H9 (cell line): ENCODE results near the gene CACTIN. TPM values are rescaled to one million over a fixed set of nuclear protein-coding genes. Genes with fewer than 3 reads are reported as not detected.

Experiments
- DNase-seq: peaks from one replicate; pipeline ENCODE4 v3.0.0-alpha.2; 2017
- H2AFZ ChIP-seq: one replicate; pipeline ENCODE4 v1.6.1; 2013; ENCODE audit warnings: mild to moderate bottlenecking, low read length, control low read depth, moderate library complexity
- H2AK5ac ChIP-seq: 2 replicates; pipeline ENCODE4 v1.6.1; 2013; ENCODE audit warnings: low read length, control low read depth, mixed read lengths; ENCODE audit not compliant: insufficient read length
- H2BK120ac ChIP-seq: one replicate; pipeline ENCODE4 v1.6.1; 2013; ENCODE audit warnings: low read depth, mild to moderate bottlenecking, low read length, control low read depth, inconsistent platforms; ENCODE audit not compliant: poor library complexity, severe bottlenecking
- H2BK12ac ChIP-seq: 2 replicates; pipeline ENCODE4 v1.6.1; 2013; ENCODE audit warnings: low read length, control low read depth, mixed read lengths, low read depth; ENCODE audit not compliant: insufficient read length
- H2BK15ac ChIP-seq: 2 replicates; pipeline ENCODE4 v1.6.1; 2013; ENCODE audit warnings: low read depth, low read length, control low read depth
- H2BK20ac ChIP-seq: one replicate; pipeline ENCODE4 v1.6.1; 2013; ENCODE audit warnings: low read depth, mild to moderate bottlenecking, low read length, control low read depth, inconsistent platforms; ENCODE audit not compliant: poor library complexity, severe bottlenecking
- H2BK5ac ChIP-seq: 2 replicates; pipeline ENCODE4 v1.6.1; 2013; ENCODE audit warnings: low read length, control low read depth, mixed read lengths; ENCODE audit not compliant: insufficient read length
- H3K14ac ChIP-seq: 2 replicates; pipeline ENCODE4 v1.6.1; 2013; ENCODE audit warnings: low read length, control low read depth; ENCODE audit not compliant: insufficient read depth
- H3K18ac ChIP-seq: 2 replicates; pipeline ENCODE4 v1.6.1; 2013; ENCODE audit warnings: low read depth, mild to moderate bottlenecking, mixed read lengths, low read length, control low read depth; ENCODE audit not compliant: insufficient read length
- H3K23ac ChIP-seq: 2 replicates; pipeline ENCODE4 v1.6.1; 2013; ENCODE audit warnings: low read length, control low read depth, mixed read lengths, low read depth; ENCODE audit not compliant: insufficient read length
- H3K23me2 ChIP-seq: 2 replicates; pipeline ENCODE4 v1.6.1; 2013; ENCODE audit warnings: low read depth, mild to moderate bottlenecking, mixed read lengths, low read length, control low read depth; ENCODE audit not compliant: insufficient read length, poor library complexity, severe bottlenecking
- H3K27ac ChIP-seq: 2 replicates; pipeline ENCODE4 v1.5.1; 2013; ENCODE audit warnings: low read length, control low read depth, mixed read lengths, low read depth; ENCODE audit not compliant: insufficient read length
- H3K27me3 ChIP-seq: 2 replicates; pipeline ENCODE4 v1.6.1; 2013; ENCODE audit warnings: low read length, control low read depth, inconsistent platforms; ENCODE audit not compliant: insufficient read depth
- H3K4ac ChIP-seq: 2 replicates; pipeline ENCODE4 v1.6.1; 2013; ENCODE audit warnings: low read depth, mild to moderate bottlenecking, control low read depth, inconsistent platforms, low read length, moderate library complexity
- H3K4me1 ChIP-seq: 2 replicates; pipeline ENCODE4 v1.6.1; 2013; ENCODE audit warnings: low read length, control low read depth, inconsistent platforms; ENCODE audit not compliant: insufficient read depth
- H3K4me2 ChIP-seq: 2 replicates; pipeline ENCODE4 v1.6.1; 2013; ENCODE audit warnings: low read length, control low read depth, mixed read lengths; ENCODE audit not compliant: insufficient read length, insufficient read depth
- H3K56ac ChIP-seq: 2 replicates; pipeline ENCODE4 v1.6.1; 2013; ENCODE audit warnings: low read depth, mild to moderate bottlenecking, mixed read lengths, low read length, control low read depth; ENCODE audit not compliant: insufficient read length
- H3K79me1 ChIP-seq: 2 replicates; pipeline ENCODE4 v1.6.1; 2013; ENCODE audit warnings: low read depth, mild to moderate bottlenecking, moderate library complexity, low read length, control low read depth, inconsistent platforms; ENCODE audit not compliant: insufficient read depth, poor library complexity, severe bottlenecking
- H3K79me2 ChIP-seq: 2 replicates; pipeline ENCODE4 v1.6.1; 2013; ENCODE audit warnings: low read length, control low read depth, inconsistent platforms; ENCODE audit not compliant: insufficient read depth
- H3K9ac ChIP-seq: 2 replicates; pipeline ENCODE4 v1.6.1; 2013; ENCODE audit warnings: low read length, control low read depth, mixed read lengths; ENCODE audit not compliant: insufficient read length; ENCODE audit errors: extremely low read depth
- H3K9me3 ChIP-seq: one replicate; pipeline ENCODE4 v1.6.1; 2013; ENCODE audit warnings: low read depth, low read length, inconsistent platforms; ENCODE audit not compliant: control insufficient read depth
- H3T11ph ChIP-seq: one replicate; pipeline ENCODE4 v1.6.1; 2013; ENCODE audit warnings: mild to moderate bottlenecking, low read length, control low read depth, inconsistent platforms
- H4K20me1 ChIP-seq: one replicate; pipeline ENCODE4 v1.6.1; 2013; ENCODE audit not compliant: control insufficient read depth, insufficient read length, insufficient read depth
- H4K5ac ChIP-seq: 2 replicates; pipeline ENCODE4 v1.6.1; 2013; ENCODE audit warnings: low read depth, mild to moderate bottlenecking, mixed read lengths, low read length, control low read depth; ENCODE audit not compliant: insufficient read length
- H4K8ac ChIP-seq: replicated peaks from 2 replicates; pipeline ENCODE4 v1.6.1; 2013; ENCODE audit warnings: low read length, control low read depth, mixed read lengths, low read depth; ENCODE audit not compliant: insufficient read length
- H4K91ac ChIP-seq: 2 replicates; pipeline ENCODE4 v1.6.1; 2013; ENCODE audit warnings: low read depth, mild to moderate bottlenecking, moderate library complexity, mixed read lengths, low read length, control low read depth; ENCODE audit not compliant: insufficient read length
- H3K27ac Mint-ChIP-seq, 3 experiments: 2 replicates in 2 of 3; 3 replicates in 1 of 3; pipeline ENCODE4 v1.8.0; 2020 to 2021; ENCODE audit warnings: mixed read lengths in 3 of 3, mild to moderate bottlenecking in 1 of 3, moderate library complexity in 1 of 3
- H3K27me3 Mint-ChIP-seq: 2 replicates; pipeline ENCODE4 v1.8.0; 2021; ENCODE audit warnings: low read depth, mild to moderate bottlenecking, moderate library complexity, mixed read lengths
- H3K36me3 Mint-ChIP-seq, 3 experiments: 2 replicates in 2 of 3; 3 replicates in 1 of 3; pipeline ENCODE4 v1.8.0; 2020 to 2021; ENCODE audit warnings: low read depth in 3 of 3, mixed read lengths in 3 of 3; ENCODE audit not compliant: insufficient read depth in 1 of 3
- H3K4me1 Mint-ChIP-seq, 2 experiments: 2 replicates each; pipeline ENCODE4 v1.8.0; 2020; ENCODE audit warnings: mixed read lengths in 2 of 2
- H3K4me3 Mint-ChIP-seq, 2 experiments: 2 replicates in 1 of 2; 3 replicates in 1 of 2; pipeline ENCODE4 v1.8.0; 2020 to 2021; ENCODE audit warnings: mild to moderate bottlenecking in 2 of 2, mixed read lengths in 2 of 2, moderate library complexity in 1 of 2
- H3K9me3 Mint-ChIP-seq, 2 experiments: 2 replicates in 1 of 2; 3 replicates in 1 of 2; pipeline ENCODE4 v1.8.0; 2020; ENCODE audit warnings: mild to moderate bottlenecking in 2 of 2, mixed read lengths in 2 of 2, moderate library complexity in 1 of 2
- CTCF ChIP-seq: fragments of 200-600 bp; sonication (generic); conservative IDR thresholded peaks from 3 replicates; pipeline ENCODE4 v1.8.0; 2021; ENCODE audit warnings: antibody characterized with exemption, mild to moderate bottlenecking
- WGBS: extraction: QIAGEN DNeasy Blood & Tissue Kit; methylation state at CpG from one replicate; pipeline ENCODE4 v1.1.7; 2013; ENCODE audit warnings: missing lambda C conversion rate, low lambda C conversion rate, mixed read lengths; ENCODE audit not compliant: insufficient read length; ENCODE audit errors: extremely low coverage; 5-methylcytosine and 5-hydroxymethylcytosine counted together
- total RNA-seq: library from RNA; stranded (reverse); gene quantifications from 2 replicates; pipeline ENCODE4 v1.2.1, GENCODE V29; 2021

The CACTIN gene
- total RNA-seq, 1 experiment from 2014 or later, result 37.3 TPM

GRCh38 chr19:3620817-3621547, 5.6 kb downstream of the CACTIN start:
- H2BK12ac ChIP-seq, result no peak overlapping the region
- no peak overlapping the region for H3K18ac ChIP-seq
- Mint-ChIP-seq H3K4me1 (peaks cover 2 to 11% of the 10 kb centered on the region in 2 experiments), H3K27ac (no peak overlapping the region; a peak in 1 of 7 replicates), H3K36me3 (peaks cover 3 to 22% (median 21%) of the 10 kb centered on the region in 3 experiments; a peak in 6 of 7 replicates), H3K4me3 (no peak overlapping the region), H3K27me3 (no peaks in the 10 kb centered on the region), H3K9me3 (no peaks in the 10 kb centered on the region)
- no peak overlapping the region for H2AFZ ChIP-seq
- H3T11ph ChIP-seq, result no peak overlapping the region
- peaks cover 5% of the 10 kb centered on the region; the same call in 1 of the 2 replicates for H3K79me2 ChIP-seq
- H3K14ac ChIP-seq, result no peak overlapping the region
- TF ChIP-seq CTCF, result no peak
- H3K4ac ChIP-seq, result no peak overlapping the region
- H4K8ac ChIP-seq, result no peak overlapping the region
- H4K20me1 ChIP-seq, result peaks cover 3% of the 10 kb centered on the region
- no peak overlapping the region for H4K5ac ChIP-seq
- H3K79me1 ChIP-seq, result no peaks in the 10 kb centered on the region
- peaks cover 2% of the 10 kb centered on the region for H3K23me2 ChIP-seq
- DNase-seq, result no peak
- no peak overlapping the region for H3K27ac ChIP-seq
- H3K9ac ChIP-seq, result no peak overlapping the region
- H4K91ac ChIP-seq, result no peak overlapping the region
- no peak overlapping the region for H2BK20ac ChIP-seq
- H2BK15ac ChIP-seq, result no peak overlapping the region
- no peak overlapping the region for H3K23ac ChIP-seq
- no peaks in the 10 kb centered on the region for H3K9me3 ChIP-seq
- H3K56ac ChIP-seq, result no peak overlapping the region
- H2BK120ac ChIP-seq, result no peak overlapping the region
- WGBS, result no CpG with 5 or more reads among the region's 24 CpGs
- H3K4me1 ChIP-seq, result 0 out of 2 replicates have a peak, but pooled peaks cover 2% of the 10 kb centered on the region
- H3K4me2 ChIP-seq, result no peak overlapping the region
- no peak overlapping the region for H2BK5ac ChIP-seq
- H2AK5ac ChIP-seq, result no peak overlapping the region
- H3K27me3 ChIP-seq, result no peaks in the 10 kb centered on the region
